GM12864 (cell line): ENCODE data around the gene PLXNA2.

Experiments
- DNase-seq: peaks from one replicate; pipeline ENCODE4 v3.0.0-alpha.2; 2011; ENCODE audit warnings: low read depth
- H3K4me3 ChIP-seq: 2 replicates; pipeline ENCODE4 v1.5.1; 2011; ENCODE audit warnings: mild to moderate bottlenecking, low read depth, low read length, control low read depth
- TF ChIP-seq, protein P1 (sequence below): IDR thresholded peaks from 2 replicates; pipeline ENCODE4 v1.5.1; 2011; ENCODE audit warnings: low read depth, mild to moderate bottlenecking, moderate library complexity, low read length, control low read depth, inconsistent platforms; ENCODE audit errors: missing control alignments

The PLXNA2 gene

DNA sequence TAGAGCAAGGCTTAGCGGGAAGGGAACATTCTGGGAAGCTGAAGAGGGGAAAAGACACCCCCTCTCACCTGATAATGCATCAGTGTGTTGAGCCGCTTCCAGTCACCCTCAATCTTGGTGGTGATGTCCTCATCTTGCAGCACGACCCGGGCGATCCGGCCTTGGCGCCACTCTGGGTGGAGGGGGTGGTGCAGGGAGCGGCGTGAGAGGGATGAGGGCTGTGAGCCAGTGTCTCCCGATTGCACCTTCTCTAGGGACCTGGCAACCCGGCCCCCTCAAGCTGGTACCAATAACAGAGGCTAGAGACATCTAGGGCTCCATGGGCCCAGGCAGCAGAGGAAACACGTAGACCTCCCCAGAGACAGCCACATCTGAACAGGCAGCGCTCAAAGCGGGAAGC lies 205.9 kb downstream of the PLXNA2 start:
- no peak overlapping the region for H3K4me3 ChIP-seq
- TF ChIP-seq, protein P1, sequence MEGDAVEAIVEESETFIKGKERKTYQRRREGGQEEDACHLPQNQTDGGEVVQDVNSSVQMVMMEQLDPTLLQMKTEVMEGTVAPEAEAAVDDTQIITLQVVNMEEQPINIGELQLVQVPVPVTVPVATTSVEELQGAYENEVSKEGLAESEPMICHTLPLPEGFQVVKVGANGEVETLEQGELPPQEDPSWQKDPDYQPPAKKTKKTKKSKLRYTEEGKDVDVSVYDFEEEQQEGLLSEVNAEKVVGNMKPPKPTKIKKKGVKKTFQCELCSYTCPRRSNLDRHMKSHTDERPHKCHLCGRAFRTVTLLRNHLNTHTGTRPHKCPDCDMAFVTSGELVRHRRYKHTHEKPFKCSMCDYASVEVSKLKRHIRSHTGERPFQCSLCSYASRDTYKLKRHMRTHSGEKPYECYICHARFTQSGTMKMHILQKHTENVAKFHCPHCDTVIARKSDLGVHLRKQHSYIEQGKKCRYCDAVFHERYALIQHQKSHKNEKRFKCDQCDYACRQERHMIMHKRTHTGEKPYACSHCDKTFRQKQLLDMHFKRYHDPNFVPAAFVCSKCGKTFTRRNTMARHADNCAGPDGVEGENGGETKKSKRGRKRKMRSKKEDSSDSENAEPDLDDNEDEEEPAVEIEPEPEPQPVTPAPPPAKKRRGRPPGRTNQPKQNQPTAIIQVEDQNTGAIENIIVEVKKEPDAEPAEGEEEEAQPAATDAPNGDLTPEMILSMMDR: no peak
- no peak for DNase-seq

DNA sequence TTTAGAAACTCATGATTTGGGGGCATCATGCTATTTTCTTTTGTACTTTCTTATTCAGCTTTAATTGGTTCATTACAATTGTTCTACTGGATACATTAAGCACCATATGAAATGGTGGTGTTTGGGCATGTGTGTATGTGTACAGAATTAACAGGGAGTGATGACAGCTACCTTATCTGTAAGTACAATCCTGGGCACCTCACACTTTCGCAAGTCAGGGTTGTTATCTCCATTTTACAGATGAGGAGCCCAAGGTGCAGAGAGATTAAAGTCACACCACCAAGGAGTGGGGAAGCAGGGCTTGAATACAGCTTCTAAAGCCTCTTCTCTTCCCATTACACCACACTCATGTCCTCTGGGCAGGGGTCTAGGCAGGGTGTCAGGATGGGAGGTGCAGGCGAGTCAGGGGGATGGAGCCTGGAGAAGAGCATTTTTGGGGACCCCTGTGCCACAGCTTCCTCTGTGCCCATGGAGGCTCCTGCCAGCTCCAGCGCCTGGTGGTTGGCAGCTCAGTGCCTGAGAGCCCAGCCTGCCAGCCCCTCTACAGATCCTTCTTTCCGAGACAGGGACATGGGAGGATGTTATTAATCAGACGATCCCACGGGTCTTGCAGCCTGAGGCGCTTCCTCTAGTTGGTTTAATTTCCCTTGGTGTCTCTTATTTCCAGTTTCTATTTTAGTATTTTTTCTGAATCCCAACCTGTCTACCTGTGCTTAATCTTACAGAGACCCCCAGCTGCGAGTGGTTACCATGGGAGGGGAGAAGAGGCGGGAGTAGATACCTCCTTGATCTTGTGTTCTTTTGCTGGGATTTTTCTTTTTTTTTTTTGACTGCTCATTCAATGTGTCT lies 207.0 kb downstream of the PLXNA2 start:
- DNase-seq: no peak
- no peak overlapping the region for H3K4me3 ChIP-seq
- TF ChIP-seq, protein P1: no peak

GRCh38 chr1:208036106-208036808 lies 207.9 kb downstream of the PLXNA2 start:
- no peak for DNase-seq
- TF ChIP-seq, protein P1: peak; percentile 22
- H3K4me3 ChIP-seq: no peak overlapping the region

DNA sequence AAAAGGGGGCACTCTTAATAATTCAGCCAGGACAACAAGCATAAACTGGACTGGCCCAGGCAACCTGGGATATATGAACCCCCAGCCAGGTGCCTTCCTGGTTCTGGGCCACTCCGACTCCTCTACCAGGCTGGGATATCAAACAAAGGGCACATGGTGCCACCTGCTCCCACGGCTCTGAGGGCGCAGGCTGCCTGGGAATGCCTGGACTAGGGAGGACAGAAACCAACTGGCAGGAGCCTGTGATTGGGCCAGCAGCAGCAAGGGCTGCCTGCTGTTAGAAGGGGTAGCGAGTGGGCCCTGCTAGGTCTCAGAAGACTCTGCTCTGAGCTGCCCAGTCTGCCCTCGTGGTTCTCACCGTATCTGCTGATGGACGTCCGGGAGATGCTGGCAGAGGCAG lies 210.0 kb downstream of the PLXNA2 start:
- DNase-seq: no peak
- H3K4me3 ChIP-seq: no peak overlapping the region
- TF ChIP-seq, protein P1: no peak

DNA sequence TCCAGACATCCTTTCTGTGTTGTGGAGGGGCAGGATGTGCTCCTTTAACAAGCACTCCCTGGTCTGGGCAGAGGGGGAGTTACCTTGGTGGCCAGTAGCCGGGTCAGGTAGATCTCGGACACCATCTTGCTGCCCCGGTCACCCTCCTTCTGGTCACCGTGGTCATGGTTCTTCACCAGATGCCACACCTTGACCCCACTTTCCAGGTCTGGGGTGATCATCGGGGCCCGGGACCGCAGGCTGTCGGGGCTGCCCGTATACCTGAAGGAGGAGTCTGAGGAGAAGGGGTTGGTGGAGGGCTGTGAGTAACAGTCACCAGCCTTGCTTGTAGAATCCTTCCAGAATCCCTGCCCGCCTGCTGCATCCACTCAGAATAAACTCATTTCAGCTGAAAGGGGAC lies 210.9 kb downstream of the PLXNA2 start:
- TF ChIP-seq, protein P1: no peak
- no peak for DNase-seq
- no peak overlapping the region for H3K4me3 ChIP-seq

- TF ChIP-seq, protein P1: no peak
- no peak overlapping the region for H3K4me3 ChIP-seq
- no peak for DNase-seq
Measured at GRCh38 chr1:208031932-208032320, 212.3 kb downstream of the PLXNA2 start.
